ENCODE results near the gene CFAP77. TPM values are rescaled to one million over a fixed set of nuclear protein-coding genes. Genes with fewer than 3 reads are reported as not detected.

Gene CFAP77
- total RNA-seq, 1 experiment from 2014 or later: 0.11 TPM

- H3K27ac ChIP-seq (ENCODE audit: low read length): no peak overlapping the region
- H2AFZ ChIP-seq (ENCODE audit: low read length): no peak overlapping the region
- ATAC-seq: no peak
- ChIA-PET POLR2A (ENCODE audit: unreplicated experiment) (no interaction called here), CTCF (no interaction called here)
- H3K9ac ChIP-seq (ENCODE audit: low read length): no peak overlapping the region
- no peaks in the 10 kb centered on the region for H3K79me2 ChIP-seq (ENCODE audit: low read length)
- H3K27me3 ChIP-seq (ENCODE audit: low read length): no peaks in the 10 kb centered on the region
- H3K9me2 ChIP-seq (replicated peaks; ENCODE audit: low read length): no peaks in the 10 kb centered on the region
- H3K9me3 ChIP-seq (ENCODE audit: low read length): no peaks in the 10 kb centered on the region
- H3K36me3 ChIP-seq (ENCODE audit: low read depth, low read length): no peaks in the 10 kb centered on the region; the same call in 1 of the 2 replicates
- no peaks in the 10 kb centered on the region for H3F3A ChIP-seq (ENCODE audit: low read length, unreplicated experiment)
- intact Hi-C loops (cut with micrococcal nuclease): no loop called here
- DNase-seq: no peak
- no TSS peak for BruUV-seq (replicated peaks)
- no peak overlapping the region for H3K4me2 ChIP-seq (ENCODE audit: low read length)
- no peaks in the 10 kb centered on the region for H4K20me1 ChIP-seq (ENCODE audit: low read length)
- H3K4me3 ChIP-seq (ENCODE audit: low read length): no peak overlapping the region
- no peak for TF ChIP-seq EZH2 (IDR thresholded peaks at IDR 0.05; ENCODE audit: low read length, unreplicated experiment)
- no peak for TF ChIP-seq EZH2phosphoT487 (IDR thresholded peaks at IDR 0.05; ENCODE audit: borderline replicate concordance, low read length)
- TF ChIP-seq CTCF (conservative IDR thresholded peaks at IDR 0.05; ENCODE audit: low read depth, low read length): no peak
- no peaks in the 10 kb centered on the region for H3K4me1 ChIP-seq (ENCODE audit: insufficient read depth, low read length)
Observed at GRCh38 chr9:132588098-132588497, 178.1 kb downstream of the CFAP77 start.

- no peak overlapping the region for H3K9ac ChIP-seq (ENCODE audit: low read length)
- no peaks in the 10 kb centered on the region for H4K20me1 ChIP-seq (ENCODE audit: low read length)
- H3K9me3 ChIP-seq (ENCODE audit: low read length): no peaks in the 10 kb centered on the region
- POLR2A ChIA-PET (ENCODE audit: unreplicated experiment): no interaction called here
- no peaks in the 10 kb centered on the region for H3K79me2 ChIP-seq (ENCODE audit: low read length)
- H3K9me2 ChIP-seq (replicated peaks; ENCODE audit: low read length): no peaks in the 10 kb centered on the region
- no peak overlapping the region for H3K4me3 ChIP-seq (ENCODE audit: low read length)
- BruUV-seq (replicated peaks): no TSS peak
- no peaks in the 10 kb centered on the region for H3K4me1 ChIP-seq (ENCODE audit: insufficient read depth, low read length)
- H2AFZ ChIP-seq (ENCODE audit: low read length): no peak overlapping the region
- H3K27ac ChIP-seq (ENCODE audit: low read length): no peak overlapping the region
- intact Hi-C loops (cut with micrococcal nuclease): no loop called here
- no peaks in the 10 kb centered on the region; the same call in 1 of the 2 replicates for H3K36me3 ChIP-seq (ENCODE audit: low read depth, low read length)
- no peaks in the 10 kb centered on the region for H3K27me3 ChIP-seq (ENCODE audit: low read length)
- no peaks in the 10 kb centered on the region for H3F3A ChIP-seq (ENCODE audit: low read length, unreplicated experiment)
- DNase-seq (no peak), ATAC-seq (no peak)
- CTCF ChIA-PET: no interaction called here
- no peak overlapping the region for H3K4me2 ChIP-seq (ENCODE audit: low read length)
- TF ChIP-seq EZH2 (IDR thresholded peaks at IDR 0.05; ENCODE audit: low read length, unreplicated experiment) (no peak), CTCF (conservative IDR thresholded peaks at IDR 0.05; ENCODE audit: low read depth, low read length) (no peak), EZH2phosphoT487 (IDR thresholded peaks at IDR 0.05; ENCODE audit: borderline replicate concordance, low read length) (no peak)
Observed at GRCh38 chr9:132588501-132589147, 178.6 kb downstream of the CFAP77 start.

- CTCF ChIA-PET: no interaction called here
- Histone ChIP-seq H3K4me1 (ENCODE audit: insufficient read depth, low read length) (no peaks in the 10 kb centered on the region), H3K79me2 (ENCODE audit: low read length) (no peaks in the 10 kb centered on the region), H3K27me3 (ENCODE audit: low read length) (no peaks in the 10 kb centered on the region), H3F3A (ENCODE audit: low read length, unreplicated experiment) (no peaks in the 10 kb centered on the region), H3K9ac (ENCODE audit: low read length) (no peak overlapping the region), H3K27ac (ENCODE audit: low read length) (no peak overlapping the region), H3K36me3 (ENCODE audit: low read depth, low read length) (no peaks in the 10 kb centered on the region; the same call in 1 of the 2 replicates), H3K9me2 (replicated peaks; ENCODE audit: low read length) (no peaks in the 10 kb centered on the region), H3K4me3 (ENCODE audit: low read length) (no peak overlapping the region), H2AFZ (ENCODE audit: low read length) (no peak overlapping the region), H3K9me3 (ENCODE audit: low read length) (no peaks in the 10 kb centered on the region), H3K4me2 (ENCODE audit: low read length) (no peak overlapping the region), H4K20me1 (ENCODE audit: low read length) (no peaks in the 10 kb centered on the region)
- TF ChIP-seq EZH2phosphoT487 (IDR thresholded peaks at IDR 0.05; ENCODE audit: borderline replicate concordance, low read length): no peak
- TF ChIP-seq EZH2 (IDR thresholded peaks at IDR 0.05; ENCODE audit: low read length, unreplicated experiment): no peak
- no peak for TF ChIP-seq CTCF (conservative IDR thresholded peaks at IDR 0.05; ENCODE audit: low read depth, low read length)
- no peak for ATAC-seq
- POLR2A ChIA-PET (ENCODE audit: unreplicated experiment): no interaction called here
- DNase-seq: no peak
- intact Hi-C loops (cut with micrococcal nuclease): no loop called here
- BruUV-seq (replicated peaks): no TSS peak
Observed at GRCh38 chr9:132589148-132590036, 179.4 kb downstream of the CFAP77 start.

Data from PC-3 (cell line).